Stimulated activated CD4-positive, alpha-beta T cell treated with anti-CD3 and anti-CD28 coated beads, Interleukin-1b, Interleukin-23, amount 100 ng/mL, for 1 hour (primary cell): ENCODE data around the gene COMMD4.
"Not testable (repeated sequence)": the region's sequence is repeated elsewhere in the genome, so short reads cannot be mapped to it uniquely, and the experiment has no call there.

Experiments
- DNase-seq, 2 donors: peaks; one replicate each; pipeline ENCODE4 v3.0.0-alpha.2; 2020; ENCODE audit warnings: low read depth in 2 of 2

COMMD4 gene

DNA sequence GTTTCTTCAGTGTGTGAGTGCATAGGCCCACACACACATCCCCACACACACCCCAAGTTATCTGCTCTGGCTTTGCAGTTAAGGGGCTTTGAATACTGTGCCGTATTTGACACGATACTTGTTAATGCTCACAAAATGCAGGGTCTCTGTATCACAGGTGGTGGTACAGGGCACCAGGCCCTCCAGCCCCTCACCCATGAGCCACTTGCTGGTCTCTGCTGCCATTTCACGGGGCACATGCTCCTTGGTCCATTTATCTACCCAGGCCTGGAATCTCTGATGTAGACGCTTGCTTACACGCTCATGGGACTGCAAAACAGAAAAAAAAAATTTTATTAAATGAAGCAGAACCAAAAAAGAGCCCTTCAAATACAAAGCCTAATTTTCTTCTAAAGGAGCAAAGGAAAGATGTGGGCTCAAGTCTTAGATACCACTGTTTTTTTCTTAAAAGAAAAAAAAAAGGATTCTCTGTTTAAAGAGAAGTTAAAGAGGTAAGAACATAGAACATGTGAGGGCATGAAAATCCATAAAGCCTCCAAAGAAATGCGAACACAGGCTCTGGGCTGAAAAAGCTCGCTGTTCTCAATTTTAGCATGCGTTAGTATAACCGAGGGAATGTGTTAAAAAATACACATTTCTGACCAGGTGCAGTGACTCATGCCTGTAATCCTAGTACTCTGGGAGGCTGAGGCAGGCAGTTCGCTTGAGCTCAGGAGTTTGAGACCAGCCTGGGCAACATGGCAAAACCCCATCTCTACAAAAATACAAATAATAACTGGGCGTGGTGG, 36.2 kb downstream of the COMMD4 start:
- DNase-seq = no peak

DNA sequence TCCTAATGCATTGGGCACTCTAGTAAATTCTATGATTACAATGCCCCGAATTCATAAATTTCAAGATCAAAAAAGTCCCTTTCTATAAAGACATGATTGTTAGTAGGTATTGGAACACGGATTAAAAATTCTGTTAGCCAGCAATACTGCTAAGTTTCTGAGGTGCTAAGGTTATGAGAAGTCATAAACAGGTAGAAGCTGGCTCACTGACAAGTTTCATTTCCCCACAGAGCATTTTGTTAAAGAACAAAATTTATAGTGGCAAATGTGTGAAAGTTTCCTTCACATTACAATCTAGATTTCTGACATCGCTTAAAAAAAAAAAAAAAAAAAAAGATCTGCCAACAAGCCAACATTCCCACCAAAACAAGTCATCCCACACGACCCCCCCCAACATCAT, 44.9 kb downstream of the COMMD4 start:
- DNase-seq = no peak

DNA sequence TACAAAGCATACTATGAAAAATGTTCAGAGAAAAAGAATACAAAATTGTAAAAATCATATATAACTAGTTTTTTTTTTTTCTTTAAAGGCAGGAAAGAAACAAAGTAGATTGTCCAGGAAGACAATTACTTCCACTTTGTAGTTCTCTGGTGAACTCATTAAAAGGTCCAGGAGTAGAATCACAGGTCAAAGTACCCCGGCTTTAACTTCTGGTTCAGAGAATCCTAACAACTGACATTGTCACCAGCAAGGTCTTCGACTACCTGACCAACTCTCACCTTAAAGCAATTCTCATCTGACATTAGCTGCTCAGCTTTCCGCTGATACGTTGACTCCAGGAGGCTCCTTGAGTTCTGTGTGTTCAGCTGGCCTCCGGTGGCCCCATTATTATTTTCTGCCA, 48.1 kb downstream of the COMMD4 start:
- not testable (repeated sequence) for DNase-seq
